ENCODE measurements around the gene CDKL1.

DNA sequence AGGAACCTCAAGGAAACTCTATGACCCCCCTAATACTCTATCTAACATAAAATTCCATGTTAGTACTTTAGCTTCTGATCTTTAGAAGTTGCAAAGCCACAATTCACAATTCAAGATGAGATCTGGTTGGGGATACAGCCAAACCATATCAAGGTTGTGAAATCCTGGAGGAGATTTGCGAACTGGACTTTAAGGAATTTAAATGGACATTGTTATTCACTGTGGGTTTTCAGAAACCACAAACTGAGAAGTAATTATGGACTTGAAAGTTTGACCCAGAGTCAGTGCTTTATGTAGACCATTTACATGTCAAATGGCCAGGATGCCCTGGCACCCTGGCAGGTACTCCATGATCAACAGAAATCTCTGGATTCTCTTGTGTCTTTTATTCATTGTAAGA is 14.2 kb upstream of the CDKL1 start:
- TF ChIP-seq EZH2 (IDR thresholded peaks at IDR 0.05; ENCODE audit: insufficient read depth, low read length), result no peak
- TF ChIP-seq, protein P1, sequence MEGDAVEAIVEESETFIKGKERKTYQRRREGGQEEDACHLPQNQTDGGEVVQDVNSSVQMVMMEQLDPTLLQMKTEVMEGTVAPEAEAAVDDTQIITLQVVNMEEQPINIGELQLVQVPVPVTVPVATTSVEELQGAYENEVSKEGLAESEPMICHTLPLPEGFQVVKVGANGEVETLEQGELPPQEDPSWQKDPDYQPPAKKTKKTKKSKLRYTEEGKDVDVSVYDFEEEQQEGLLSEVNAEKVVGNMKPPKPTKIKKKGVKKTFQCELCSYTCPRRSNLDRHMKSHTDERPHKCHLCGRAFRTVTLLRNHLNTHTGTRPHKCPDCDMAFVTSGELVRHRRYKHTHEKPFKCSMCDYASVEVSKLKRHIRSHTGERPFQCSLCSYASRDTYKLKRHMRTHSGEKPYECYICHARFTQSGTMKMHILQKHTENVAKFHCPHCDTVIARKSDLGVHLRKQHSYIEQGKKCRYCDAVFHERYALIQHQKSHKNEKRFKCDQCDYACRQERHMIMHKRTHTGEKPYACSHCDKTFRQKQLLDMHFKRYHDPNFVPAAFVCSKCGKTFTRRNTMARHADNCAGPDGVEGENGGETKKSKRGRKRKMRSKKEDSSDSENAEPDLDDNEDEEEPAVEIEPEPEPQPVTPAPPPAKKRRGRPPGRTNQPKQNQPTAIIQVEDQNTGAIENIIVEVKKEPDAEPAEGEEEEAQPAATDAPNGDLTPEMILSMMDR (IDR thresholded peaks at IDR 0.05; ENCODE audit: insufficient read depth, low read depth, low read length), result no peak

All from astrocyte (in vitro differentiated cells and primary cell).